Activated CD8-positive, alpha-beta memory T cell treated with anti-CD3 and anti-CD28 coated beads, Interleukin-2, amount 50 U/mL, for 24 hours (primary cell): ENCODE measurements around the gene IVNS1ABP.
"Not testable (repeated sequence)": the region's sequence is repeated elsewhere in the genome, so short reads cannot be mapped to it uniquely, and the experiment has no call there.

Experiments
- DNase-seq: peaks from one replicate; pipeline ENCODE4 v3.0.0-alpha.2; 2020; ENCODE audit errors: extremely low read depth

IVNS1ABP gene

GRCh38 chr1:185328255-185328654, 11.2 kb upstream of the IVNS1ABP start:
- DNase-seq = no peak

- no peak for DNase-seq
Measured at GRCh38 chr1:185325413-185325812, 8.4 kb upstream of the IVNS1ABP start.

- DNase-seq = no peak
Measured at GRCh38 chr1:185324118-185324517, 7.1 kb upstream of the IVNS1ABP start.

GRCh38 chr1:185322636-185323035, 5.6 kb upstream of the IVNS1ABP start:
- no peak for DNase-seq

- DNase-seq = not testable (repeated sequence)
Measured at GRCh38 chr1:185321653-185322221, 4.7 kb upstream of the IVNS1ABP start.

DNA sequence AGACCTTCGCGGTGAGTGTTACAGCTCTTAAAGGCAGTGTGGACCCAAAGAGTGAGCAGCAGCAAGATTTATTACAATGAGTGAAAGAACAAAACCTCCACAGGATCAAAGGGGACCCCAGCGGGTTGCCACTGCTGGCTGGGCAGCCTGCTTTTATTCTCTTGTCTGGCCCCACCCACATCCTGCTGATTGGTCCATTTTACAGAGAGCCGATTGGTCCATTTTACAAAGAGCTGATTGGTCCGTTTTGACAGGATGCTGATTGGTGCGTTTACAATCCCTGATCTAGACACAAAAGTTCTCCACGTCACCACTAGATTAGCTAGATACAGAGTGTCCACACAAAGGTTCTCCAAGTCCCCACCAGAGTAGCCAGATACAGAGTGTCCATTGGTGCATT, 4.1 kb upstream of the IVNS1ABP start:
- DNase-seq = not testable (repeated sequence)

DNA sequence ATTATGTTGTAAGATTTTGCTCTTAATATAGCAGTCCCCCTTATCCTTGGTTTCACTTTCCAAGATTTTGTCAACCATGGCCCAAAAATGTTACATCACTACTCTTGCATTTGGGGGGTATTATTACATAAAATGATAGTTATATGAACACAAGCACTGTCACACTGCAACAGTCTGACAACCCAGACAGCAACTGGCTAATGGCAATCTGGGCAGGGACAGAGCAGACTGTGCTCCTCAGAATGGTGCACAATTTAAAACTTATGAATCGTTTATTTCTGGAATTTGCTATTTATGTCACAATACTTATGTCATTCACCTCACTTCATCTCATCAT, 2.1 kb upstream of the IVNS1ABP start:
- DNase-seq = no peak

DNA sequence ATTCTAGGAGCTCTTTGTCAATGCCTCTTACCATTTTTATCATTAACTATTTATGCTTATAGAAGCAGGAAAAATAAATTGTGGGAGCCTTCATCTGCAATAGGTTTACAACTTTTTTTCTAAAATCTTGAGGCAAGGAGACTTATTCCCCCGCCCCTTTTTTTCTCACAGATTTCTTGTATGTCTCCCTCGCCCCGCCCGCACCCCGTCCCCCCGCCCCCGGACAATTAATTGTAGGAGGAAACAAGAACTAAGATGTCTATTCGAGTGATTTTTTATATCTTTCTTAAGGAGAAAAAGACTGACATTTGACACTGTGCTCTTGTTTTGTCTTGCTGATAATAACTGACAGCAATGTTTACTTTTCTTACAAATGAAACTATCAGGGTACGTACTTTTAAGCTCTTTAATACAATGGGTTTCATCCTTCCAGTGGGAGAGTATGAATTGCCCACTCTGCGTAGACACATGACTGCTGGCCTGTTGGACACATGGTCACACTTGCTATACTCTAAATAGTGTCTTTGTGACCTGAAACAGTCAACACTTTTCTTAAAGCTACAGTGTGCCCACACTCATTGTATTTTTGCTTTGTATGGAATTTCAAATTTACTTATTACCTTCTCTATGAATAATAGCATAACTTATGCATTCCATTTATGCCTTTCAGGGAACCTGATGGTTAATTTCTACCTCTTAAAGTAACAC, 1.5 kb upstream of the IVNS1ABP start:
- DNase-seq = no peak

DNA sequence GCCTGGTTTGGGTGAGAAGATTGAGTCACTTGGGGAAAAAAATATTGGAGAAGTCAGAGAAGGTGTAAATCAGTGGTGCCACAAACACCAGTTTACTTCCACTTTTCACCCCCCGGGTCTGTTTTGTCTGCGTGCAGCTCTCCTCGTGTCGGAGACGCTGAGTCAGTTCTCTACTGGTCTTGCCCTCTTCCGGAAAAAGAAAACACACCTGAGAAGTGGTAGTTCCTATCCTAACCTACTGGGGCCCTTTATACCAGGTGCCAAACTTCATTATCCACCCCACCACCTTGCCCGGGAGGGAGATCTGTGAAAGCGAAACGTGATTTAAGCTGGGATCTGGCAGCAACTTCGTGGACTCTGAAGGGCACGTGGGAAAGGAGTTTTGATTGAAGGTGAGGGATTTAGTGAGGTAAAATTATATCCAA, 855 bp upstream of the IVNS1ABP start:
- DNase-seq = peak; percentile 18

DNA sequence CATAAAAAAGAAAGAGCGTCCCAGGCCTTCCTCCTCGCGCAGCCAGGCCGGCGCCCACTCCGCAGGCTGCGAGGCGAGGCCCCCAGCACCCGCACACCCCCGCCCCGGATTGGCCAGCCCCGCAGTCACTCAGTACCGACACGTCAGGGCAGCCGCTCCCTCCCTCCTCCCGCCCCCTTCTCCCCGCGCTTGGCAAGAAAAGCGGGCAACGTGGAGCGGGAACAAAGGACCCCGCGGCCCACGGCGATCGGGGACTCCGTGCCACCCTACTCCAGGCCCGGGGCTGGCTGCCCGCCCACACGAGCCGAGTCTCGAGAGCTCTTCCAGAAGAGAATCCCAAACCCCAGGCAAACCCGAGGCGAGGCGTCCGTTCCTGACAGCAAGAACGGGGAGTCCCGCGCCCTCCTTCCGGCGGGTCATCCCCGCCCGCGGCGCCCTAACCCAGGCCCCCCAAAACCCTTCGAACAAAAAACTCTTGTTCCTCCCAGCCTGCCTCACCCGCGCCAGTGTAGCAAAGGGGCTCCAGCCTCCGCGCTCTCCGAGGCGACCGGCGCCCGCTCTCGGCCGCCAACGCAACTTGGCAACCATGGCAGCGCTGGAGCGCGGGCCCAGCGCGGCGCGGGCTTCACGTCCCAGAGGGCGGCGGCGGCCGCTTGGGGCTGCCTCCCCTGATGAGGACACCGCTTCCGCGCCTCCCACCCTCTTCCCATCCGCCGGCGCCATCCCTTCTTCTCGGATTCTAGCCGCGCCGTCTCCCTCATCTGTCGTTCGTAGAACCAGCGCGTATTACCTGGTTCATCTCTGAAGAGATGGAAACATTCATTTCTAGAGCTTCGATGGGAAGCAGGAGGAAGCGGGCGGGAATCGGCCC, 645 bp downstream of the IVNS1ABP start:
- peak; percentile 83 for DNase-seq

DNA sequence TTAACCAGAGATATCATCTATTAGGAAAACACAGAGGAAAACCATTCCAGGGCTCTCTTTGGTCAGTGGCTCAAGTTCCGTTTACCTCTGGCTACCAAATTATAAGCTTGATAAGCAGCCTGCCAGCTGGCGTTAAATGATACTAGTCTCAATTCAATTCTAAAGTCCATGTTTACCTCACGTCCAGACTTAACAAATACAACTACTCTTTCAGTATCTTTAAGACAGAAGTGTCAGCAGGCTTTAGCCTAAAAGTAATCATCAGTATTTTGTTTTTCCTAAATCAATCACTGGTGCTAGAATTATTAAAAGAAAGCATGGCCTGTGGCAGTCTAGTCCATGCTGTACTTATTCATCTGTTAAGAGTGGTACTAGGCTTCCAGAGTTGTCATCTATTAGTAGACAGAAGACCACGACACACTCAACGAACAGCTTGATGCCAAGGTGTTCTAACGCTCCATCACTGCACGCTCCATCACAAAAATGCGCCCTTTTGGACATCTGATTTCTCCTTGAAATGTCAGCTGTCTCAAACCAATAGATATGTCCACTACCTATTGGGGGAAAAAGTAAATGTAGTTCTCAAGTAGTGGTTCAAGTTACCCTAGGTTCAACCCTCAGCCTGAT, 1.5 kb downstream of the IVNS1ABP start:
- DNase-seq = no peak

DNA sequence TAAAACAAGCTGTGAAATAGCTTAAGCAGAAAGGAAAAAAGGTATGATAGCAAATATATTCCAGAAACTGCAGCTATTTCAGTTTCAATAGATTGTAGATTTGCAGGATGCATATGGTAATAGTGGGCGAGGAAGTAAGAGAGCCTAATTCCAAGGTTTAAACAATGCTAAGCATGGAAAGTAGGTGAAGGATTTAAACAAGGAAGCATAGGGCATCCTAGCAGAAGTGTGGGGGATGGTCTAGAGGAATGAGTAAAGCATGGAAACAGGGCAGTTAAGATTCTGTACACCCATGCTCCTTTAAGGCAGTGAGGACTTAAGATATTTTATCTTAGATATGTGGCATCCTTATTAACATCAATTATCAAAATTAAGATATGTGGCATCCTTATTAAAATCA, 2.6 kb downstream of the IVNS1ABP start:
- DNase-seq = no peak

GRCh38 chr1:185312361-185313138, 4.5 kb downstream of the IVNS1ABP start:
- DNase-seq = no peak

DNA sequence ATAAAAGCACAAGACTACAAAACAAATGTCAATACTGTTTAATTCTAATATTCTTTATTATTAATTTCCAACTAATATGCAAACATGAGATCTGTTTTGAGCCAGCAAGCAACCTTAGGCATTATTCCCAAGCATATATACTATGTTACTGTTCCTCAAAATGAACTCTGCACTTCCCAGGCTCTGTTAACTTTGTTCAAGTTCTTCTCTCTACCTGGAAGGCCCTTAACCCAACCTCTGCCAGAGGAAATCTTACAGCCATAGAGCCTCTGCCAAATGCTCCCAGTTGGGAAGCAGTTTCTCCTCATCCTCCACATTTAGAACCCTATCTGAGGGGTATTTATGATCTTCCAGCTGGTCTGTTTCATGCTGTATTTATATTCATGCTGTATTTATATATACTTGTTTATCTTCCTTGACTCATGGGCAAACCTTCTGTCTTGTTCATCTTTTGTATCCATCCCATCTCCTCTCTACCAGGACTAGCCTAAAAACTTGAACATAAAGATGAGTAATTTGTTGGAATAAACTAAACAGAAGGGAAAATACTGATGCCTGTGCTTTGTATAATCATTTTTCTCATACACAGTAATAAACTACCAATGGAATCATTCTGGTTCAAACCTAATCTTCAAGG, 5.3 kb downstream of the IVNS1ABP start:
- DNase-seq = no peak

DNA sequence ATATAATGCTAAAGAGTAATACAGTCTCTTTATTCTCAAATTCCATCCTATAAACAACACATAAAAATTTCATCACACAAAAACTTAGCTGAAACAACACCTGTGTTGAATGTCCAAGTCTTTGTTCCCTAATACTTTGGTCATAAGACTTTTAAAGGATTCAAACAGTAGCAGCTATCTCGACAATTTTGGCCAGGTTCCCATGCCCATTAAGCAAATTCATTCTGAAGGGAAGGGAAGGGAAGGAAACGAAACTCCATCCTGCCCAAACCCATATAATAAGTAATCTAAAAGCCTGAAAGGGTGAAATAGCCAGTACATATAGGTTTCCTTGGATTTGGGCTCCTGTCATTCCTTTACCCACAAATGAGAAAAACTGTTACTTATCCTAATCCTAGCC, 7.5 kb downstream of the IVNS1ABP start:
- no peak for DNase-seq

DNA sequence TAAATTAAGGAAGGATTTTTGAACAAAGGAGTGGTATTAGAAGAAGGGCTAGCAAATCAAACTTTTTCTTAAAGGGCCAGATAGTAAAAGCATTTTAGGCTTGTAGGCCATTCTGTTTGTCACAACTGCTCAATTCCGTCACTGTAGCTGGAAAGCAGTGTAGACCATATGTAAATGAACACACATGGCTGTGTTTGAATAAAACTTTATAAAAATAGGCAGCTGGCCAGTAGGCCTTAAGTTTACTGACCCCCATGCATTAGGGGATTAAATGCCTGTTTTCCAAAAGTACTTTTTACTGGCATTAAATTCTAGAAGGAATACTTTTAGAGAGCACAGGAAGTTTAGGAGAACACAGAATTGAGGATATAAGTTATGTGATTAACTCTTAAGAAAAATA, 8.9 kb downstream of the IVNS1ABP start:
- no peak for DNase-seq

GRCh38 chr1:185305419-185305818, 11.6 kb downstream of the IVNS1ABP start:
- DNase-seq = no peak

DNA sequence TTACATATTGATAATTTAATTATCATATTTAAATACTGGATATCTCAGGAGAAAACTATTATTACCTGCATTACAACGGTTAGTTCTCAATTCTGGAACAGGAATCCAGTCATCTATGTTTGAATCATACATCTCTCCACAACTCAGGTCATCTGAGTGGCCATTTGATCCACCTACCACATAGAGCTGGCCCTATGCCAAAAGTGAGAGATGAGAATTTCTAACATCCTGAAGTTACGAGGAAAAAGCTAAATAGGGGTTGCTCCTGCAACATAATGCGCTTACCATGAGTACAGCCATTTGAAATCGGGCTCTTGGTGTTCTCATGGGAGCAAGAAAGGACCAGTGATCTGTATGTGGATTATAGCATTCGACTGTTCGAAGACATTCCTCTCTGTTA, 16.9 kb downstream of the IVNS1ABP start:
- DNase-seq = no peak

DNA sequence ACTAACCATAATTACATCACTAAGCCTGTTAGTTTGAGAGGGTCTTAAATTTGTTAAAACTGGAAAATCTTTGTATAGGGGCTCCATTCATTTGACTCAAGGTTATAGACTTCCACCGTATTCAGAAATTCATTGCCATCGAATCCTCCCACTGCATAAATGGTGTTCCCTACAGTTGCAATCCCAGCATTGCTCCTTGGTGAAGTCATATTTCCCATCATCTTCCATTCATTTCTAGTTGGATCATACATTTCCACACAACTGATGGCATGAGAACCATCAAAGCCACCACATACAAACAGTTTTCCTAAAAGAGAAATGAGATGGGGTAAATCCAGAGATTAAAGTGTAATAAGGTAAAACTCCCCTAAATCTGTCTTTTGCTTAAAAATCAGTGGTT, 19.1 kb downstream of the IVNS1ABP start:
- no peak for DNase-seq

DNA sequence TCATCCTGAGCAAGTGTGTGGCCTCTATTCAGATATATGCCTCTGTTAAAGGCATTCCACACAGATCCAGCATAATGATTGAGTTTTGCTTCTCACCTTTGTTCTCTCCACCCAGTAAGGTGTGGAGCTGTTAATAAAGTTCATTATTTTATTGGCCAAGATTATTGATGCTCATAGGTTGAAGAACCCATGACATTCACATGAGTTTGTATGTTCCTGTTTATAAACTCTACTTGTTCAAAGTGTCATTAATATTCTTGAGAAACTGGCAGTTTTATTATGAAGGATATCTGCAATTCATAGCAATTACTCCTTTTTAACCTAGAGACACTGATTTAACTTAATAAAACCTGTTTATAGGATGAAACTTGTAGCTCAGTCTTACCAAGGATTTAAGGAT, 22.0 kb downstream of the IVNS1ABP start:
- no peak for DNase-seq

- DNase-seq = no peak
Measured at GRCh38 chr1:185293967-185294542, 23.0 kb downstream of the IVNS1ABP start.
